Fibroblast of lung (primary cell): ENCODE measurements around the gene LANCL1. TPM values are rescaled to one million over a fixed set of nuclear protein-coding genes. Genes with fewer than 3 reads are reported as not detected.
"Not testable (repeated sequence)": the region's sequence is repeated elsewhere in the genome, so short reads cannot be mapped to it uniquely, and the experiment has no call there.

Experiments
- DNase-seq, 2 donors: peaks; one replicate each; pipeline versions ENCODE4 v3.0.0 to v3.0.0-alpha.2; 2010; ENCODE audit warnings: low read depth in 2 of 2
- H2AFZ ChIP-seq: 2 replicates; pipeline ENCODE4 v1.5.1; 2012; ENCODE audit warnings: low read length, control low read depth, inconsistent platforms
- H3K27ac ChIP-seq: 2 replicates; pipeline ENCODE4 v1.5.1; 2011; ENCODE audit warnings: low read length, control low read depth; ENCODE audit not compliant: insufficient read depth
- H3K27me3 ChIP-seq: 2 replicates; pipeline ENCODE4 v1.5.1; 2011; ENCODE audit warnings: mild to moderate bottlenecking, low read length; ENCODE audit not compliant: control insufficient read depth, insufficient read depth
- H3K36me3 ChIP-seq: 2 replicates; pipeline ENCODE4 v1.5.1; 2011; ENCODE audit warnings: low read length; ENCODE audit not compliant: control insufficient read depth, insufficient read depth
- H3K4me1 ChIP-seq: 2 replicates; pipeline ENCODE4 v1.5.1; 2011; ENCODE audit warnings: low read length; ENCODE audit not compliant: control insufficient read depth, insufficient read depth; ENCODE audit errors: extremely low read depth
- H3K4me2 ChIP-seq: 2 replicates; pipeline ENCODE4 v1.5.1; 2011; ENCODE audit warnings: low read length, control low read depth; ENCODE audit not compliant: insufficient read depth; ENCODE audit errors: extremely low read depth
- H3K4me3 ChIP-seq, 4 experiments: fragments of 200-600 bp in 1 of 4; sonication (generic) in 1 of 4; replicated peaks in 1 of 4; 2 replicates each; pipeline ENCODE4 v1.5.1; 2011 to 2016; ENCODE audit warnings: low read length in 4 of 4, low read depth in 3 of 4, mild to moderate bottlenecking in 3 of 4, control low read depth in 2 of 4, inconsistent platforms in 1 of 4, mixed read lengths in 1 of 4; ENCODE audit not compliant: insufficient read depth in 1 of 4; ENCODE audit errors: control extremely low read depth in 1 of 4
- H3K79me2 ChIP-seq: 2 replicates; pipeline ENCODE4 v1.5.1; 2012; ENCODE audit warnings: mild to moderate bottlenecking, low read length, inconsistent platforms; ENCODE audit not compliant: control insufficient read depth, insufficient read depth
- H3K9ac ChIP-seq: 2 replicates; pipeline ENCODE4 v1.5.1; 2011; ENCODE audit warnings: mild to moderate bottlenecking, low read length, control low read depth; ENCODE audit not compliant: insufficient read depth
- H3K9me3 ChIP-seq: 2 replicates; pipeline ENCODE4 v1.5.1; 2012; ENCODE audit warnings: low read depth, low read length; ENCODE audit not compliant: control insufficient read depth, insufficient read depth
- H4K20me1 ChIP-seq: 2 replicates; pipeline ENCODE4 v1.5.1; 2011; ENCODE audit warnings: low read length; ENCODE audit not compliant: control insufficient read depth, insufficient read depth; ENCODE audit errors: extremely low read depth
- EZH2 ChIP-seq: IDR thresholded peaks from 2 replicates; pipeline ENCODE4 v1.5.1; 2012; ENCODE audit warnings: low read length, control low read depth, mild to moderate bottlenecking; ENCODE audit errors: missing control alignments
- polyA plus RNA-seq, 2 donors: library from polyadenylated mRNA; depleted of rRNA in 1 of 2; stranded (reverse) in 1 of 2; unstranded in 1 of 2; fragments of >200 nt; gene quantifications; 2 replicates each; pipeline ENCODE4 v1.2.1, GENCODE V29; 2011 to 2012; ENCODE audit warnings: missing spikeins in 1 of 2
- total RNA-seq: library from RNA; depleted of rRNA; stranded (reverse); fragments of >200 nt; gene quantifications from 2 replicates; pipeline ENCODE4 v1.2.1, GENCODE V29; 2014
- TF ChIP-seq, protein P1 (sequence below), 2 donors: IDR thresholded peaks in 1 of 2; conservative IDR thresholded peaks in 1 of 2; 1 replicate in 1 of 2; 2 replicates in 1 of 2; pipeline ENCODE4 v1.5.1; 2011 to 2012; ENCODE audit warnings: low read length in 2 of 2, control low read depth in 1 of 2, inconsistent platforms in 1 of 2, low read depth in 1 of 2, mild to moderate bottlenecking in 1 of 2

The LANCL1 gene
- total and polyA plus RNA-seq, 2 donors (not counting 1 experiment from before 2014, with no cell fraction given): 56.1 to 71.8 TPM

GRCh38 chr2:210432633-210433032 is 43.9 kb downstream of the LANCL1 start:
- Histone ChIP-seq H3K27me3 (no peaks in the 10 kb centered on the region), H3K4me2 (no peak overlapping the region), H3K4me1 (no peaks in the 10 kb centered on the region), H4K20me1 (no peaks in the 10 kb centered on the region), H3K4me3 (no peak overlapping the region), H3K9ac (no peak overlapping the region), H3K27ac (no peak overlapping the region), H2AFZ (no peak overlapping the region), H3K9me3 (no peaks in the 10 kb centered on the region), H3K36me3 (no peaks in the 10 kb centered on the region), H3K79me2 (no peaks in the 10 kb centered on the region)
- no peak for DNase-seq
- TF ChIP-seq EZH2: no peak
- TF ChIP-seq, protein P1, sequence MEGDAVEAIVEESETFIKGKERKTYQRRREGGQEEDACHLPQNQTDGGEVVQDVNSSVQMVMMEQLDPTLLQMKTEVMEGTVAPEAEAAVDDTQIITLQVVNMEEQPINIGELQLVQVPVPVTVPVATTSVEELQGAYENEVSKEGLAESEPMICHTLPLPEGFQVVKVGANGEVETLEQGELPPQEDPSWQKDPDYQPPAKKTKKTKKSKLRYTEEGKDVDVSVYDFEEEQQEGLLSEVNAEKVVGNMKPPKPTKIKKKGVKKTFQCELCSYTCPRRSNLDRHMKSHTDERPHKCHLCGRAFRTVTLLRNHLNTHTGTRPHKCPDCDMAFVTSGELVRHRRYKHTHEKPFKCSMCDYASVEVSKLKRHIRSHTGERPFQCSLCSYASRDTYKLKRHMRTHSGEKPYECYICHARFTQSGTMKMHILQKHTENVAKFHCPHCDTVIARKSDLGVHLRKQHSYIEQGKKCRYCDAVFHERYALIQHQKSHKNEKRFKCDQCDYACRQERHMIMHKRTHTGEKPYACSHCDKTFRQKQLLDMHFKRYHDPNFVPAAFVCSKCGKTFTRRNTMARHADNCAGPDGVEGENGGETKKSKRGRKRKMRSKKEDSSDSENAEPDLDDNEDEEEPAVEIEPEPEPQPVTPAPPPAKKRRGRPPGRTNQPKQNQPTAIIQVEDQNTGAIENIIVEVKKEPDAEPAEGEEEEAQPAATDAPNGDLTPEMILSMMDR (conservative IDR thresholded peaks at IDR 0.05 in 1 of 2, IDR thresholded peaks at IDR 0.05 in 1 of 2; ENCODE audit: low read depth in 1 of 2, low read length in 2 of 2): no peak

- Histone ChIP-seq H3K27ac (no peak overlapping the region), H3K4me2 (no peak overlapping the region), H3K27me3 (no peaks in the 10 kb centered on the region), H3K9ac (no peak overlapping the region), H3K4me3 (no peak overlapping the region), H3K79me2 (no peaks in the 10 kb centered on the region), H2AFZ (no peak overlapping the region), H3K36me3 (no peaks in the 10 kb centered on the region), H3K4me1 (no peaks in the 10 kb centered on the region), H3K9me3 (no peaks in the 10 kb centered on the region), H4K20me1 (no peaks in the 10 kb centered on the region)
- no peak for DNase-seq
- no peak for TF ChIP-seq EZH2
- TF ChIP-seq, protein P1 (conservative IDR thresholded peaks at IDR 0.05 in 1 of 2, IDR thresholded peaks at IDR 0.05 in 1 of 2; ENCODE audit: low read depth in 1 of 2, low read length in 2 of 2): no peak
These were observed 47.0 kb downstream of the LANCL1 start for GRCh38 chr2:210429403-210430137.

DNA sequence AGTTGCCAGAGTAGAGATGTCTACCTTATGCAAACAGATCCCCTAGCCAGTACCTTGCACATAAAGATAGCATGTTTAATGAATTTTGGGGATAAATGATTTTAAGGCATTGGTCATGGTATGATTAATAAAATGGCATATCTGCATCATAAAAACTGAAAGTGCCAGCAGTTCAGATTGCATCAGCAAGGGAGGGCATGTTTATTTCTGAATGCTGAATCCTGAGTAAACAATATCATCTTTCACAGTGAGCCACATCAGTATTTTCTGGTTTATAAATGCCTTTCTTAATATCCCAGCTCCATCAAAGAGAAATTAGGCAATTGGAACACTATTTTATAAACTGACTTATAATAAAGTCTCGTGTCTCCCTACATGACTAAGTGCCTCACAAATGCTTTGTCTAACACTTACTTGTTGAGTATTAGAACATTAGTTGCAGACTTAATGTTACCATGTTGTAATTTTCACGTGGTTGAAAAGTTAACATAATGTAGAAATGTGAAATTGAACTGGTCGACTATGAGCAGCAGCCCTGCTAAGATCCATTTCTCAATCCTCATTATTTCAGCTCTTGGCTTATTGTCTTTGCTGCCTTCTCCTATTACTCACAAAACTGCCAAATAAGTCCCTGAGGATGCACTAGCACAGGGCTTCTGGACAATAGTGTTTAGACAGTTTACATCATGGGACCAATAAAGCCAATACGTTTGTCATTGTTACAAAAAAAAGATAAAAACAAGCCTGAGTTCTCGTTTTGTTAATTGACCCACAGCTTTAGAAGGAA is 48.0 kb downstream of the LANCL1 start:
- Histone ChIP-seq H2AFZ (no peak overlapping the region), H3K9me3 (no peaks in the 10 kb centered on the region), H3K79me2 (no peaks in the 10 kb centered on the region), H3K4me3 (no peak overlapping the region), H3K4me2 (no peak overlapping the region), H3K27me3 (no peaks in the 10 kb centered on the region), H4K20me1 (no peaks in the 10 kb centered on the region), H3K36me3 (no peaks in the 10 kb centered on the region), H3K27ac (no peak overlapping the region), H3K9ac (no peak overlapping the region), H3K4me1 (no peaks in the 10 kb centered on the region)
- peak in 1 of 2 donors; percentile 31 for DNase-seq
- TF ChIP-seq, protein P1 (conservative IDR thresholded peaks at IDR 0.05 in 1 of 2, IDR thresholded peaks at IDR 0.05 in 1 of 2; ENCODE audit: low read depth in 1 of 2, low read length in 2 of 2): no peak
- no peak for TF ChIP-seq EZH2

DNA sequence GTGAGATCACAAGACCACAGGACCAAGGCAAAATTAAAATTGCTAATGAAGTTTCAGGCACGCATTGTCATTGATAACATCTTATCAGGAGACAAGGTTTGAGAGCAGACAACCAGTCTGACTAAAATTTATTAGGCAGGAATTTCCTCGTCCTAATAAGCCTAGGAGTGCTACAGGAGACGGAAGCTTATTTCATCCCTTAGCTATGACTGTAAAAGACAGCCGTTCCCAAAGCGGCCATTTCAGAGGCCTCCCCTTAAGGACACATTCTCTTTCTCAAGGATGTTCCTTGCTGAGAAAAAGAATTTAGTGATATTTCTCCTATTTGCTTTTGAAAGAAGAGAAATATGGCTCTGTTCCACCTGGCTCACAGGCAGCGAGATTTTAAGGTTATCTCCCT is 49.2 kb downstream of the LANCL1 start:
- H3K9me3 ChIP-seq, H3K27ac ChIP-seq, H2AFZ ChIP-seq, H3K36me3 ChIP-seq, H3K27me3 ChIP-seq, H3K4me2 ChIP-seq, H3K4me3 ChIP-seq, H4K20me1 ChIP-seq, H3K4me1 ChIP-seq, H3K79me2 ChIP-seq, H3K9ac ChIP-seq, DNase-seq: not testable (repeated sequence)
